ENCODE data around the gene EPHA10.
"Not testable (repeated sequence)": the region's sequence is repeated elsewhere in the genome, so short reads cannot be mapped to it uniquely, and the experiment has no call there.

Gene EPHA10

GRCh38 chr1:37717631-37718030, 47.3 kb downstream of the EPHA10 start:
- no peak for DNase-seq (ENCODE audit: low read depth, low spot score)

GRCh38 chr1:37716321-37716720, 48.6 kb downstream of the EPHA10 start:
- no peak for DNase-seq (ENCODE audit: low read depth, low spot score)

DNA sequence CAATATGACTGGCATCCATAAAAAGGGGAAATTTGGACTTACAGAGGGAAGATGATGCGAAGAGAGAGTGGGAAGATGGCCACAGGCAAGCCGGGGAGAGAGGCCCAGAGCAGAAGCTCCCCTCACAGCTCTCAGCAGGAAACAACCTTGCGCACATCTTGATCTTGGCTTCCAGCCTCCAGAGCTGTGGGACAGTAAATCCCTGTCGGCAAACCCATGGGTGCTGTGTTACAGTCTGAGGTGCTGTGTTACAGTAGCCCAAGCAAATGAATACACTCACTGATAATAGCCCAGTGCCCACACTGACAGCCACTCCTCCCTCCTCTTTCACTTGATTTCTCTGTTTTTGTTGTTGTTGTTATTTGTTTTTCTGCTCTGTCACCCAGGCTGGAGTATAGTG, 50.2 kb downstream of the EPHA10 start:
- no peak for DNase-seq (ENCODE audit: low read depth, low spot score)

DNA sequence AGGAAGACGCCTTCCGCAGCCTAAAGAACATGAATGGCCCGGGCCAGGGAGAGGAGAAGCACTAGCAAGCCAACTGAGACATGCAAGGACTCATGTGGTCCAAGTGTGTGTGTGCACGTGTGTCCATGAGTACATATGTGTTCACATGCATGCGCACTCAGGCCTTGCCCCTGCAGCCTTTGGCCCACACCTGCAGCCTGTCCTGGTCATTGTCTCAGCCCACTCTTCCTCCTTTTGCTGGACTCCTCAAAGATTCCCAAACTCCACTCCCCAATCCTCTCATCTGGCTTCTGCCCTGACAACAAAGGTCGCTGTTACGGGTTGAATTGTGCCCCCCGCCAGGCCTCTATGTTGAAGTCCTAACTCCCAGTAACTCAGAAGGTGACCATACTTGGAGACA, 50.7 kb downstream of the EPHA10 start:
- no peak for DNase-seq (ENCODE audit: low read depth, low spot score)

- no peak for DNase-seq (ENCODE audit: low read depth, low spot score)
Observed at GRCh38 chr1:37708471-37708870, 56.4 kb downstream of the EPHA10 start.

- no peak for DNase-seq (ENCODE audit: low read depth, low spot score)
Observed at GRCh38 chr1:37705399-37705798, 59.5 kb downstream of the EPHA10 start.

DNA sequence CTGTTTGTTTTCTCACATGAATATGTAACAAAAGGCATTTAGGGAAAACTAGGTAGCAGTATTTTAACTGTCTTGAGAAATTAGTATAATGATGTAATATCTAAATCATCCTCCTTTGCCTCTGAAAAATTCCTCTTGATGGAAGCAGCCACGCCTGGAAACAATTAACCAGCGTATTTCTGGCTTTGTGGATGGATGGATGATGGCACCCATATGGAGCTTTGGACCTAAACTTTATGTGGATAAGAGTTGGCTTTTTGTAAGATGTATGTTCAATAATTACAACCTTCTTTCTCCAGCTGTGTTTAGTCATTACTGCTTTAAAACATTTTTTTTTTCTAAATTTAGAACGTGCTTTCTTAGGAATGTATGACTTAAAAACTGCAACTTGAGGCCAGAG, 60.0 kb downstream of the EPHA10 start:
- no peak for DNase-seq (ENCODE audit: low read depth, low spot score)

DNA sequence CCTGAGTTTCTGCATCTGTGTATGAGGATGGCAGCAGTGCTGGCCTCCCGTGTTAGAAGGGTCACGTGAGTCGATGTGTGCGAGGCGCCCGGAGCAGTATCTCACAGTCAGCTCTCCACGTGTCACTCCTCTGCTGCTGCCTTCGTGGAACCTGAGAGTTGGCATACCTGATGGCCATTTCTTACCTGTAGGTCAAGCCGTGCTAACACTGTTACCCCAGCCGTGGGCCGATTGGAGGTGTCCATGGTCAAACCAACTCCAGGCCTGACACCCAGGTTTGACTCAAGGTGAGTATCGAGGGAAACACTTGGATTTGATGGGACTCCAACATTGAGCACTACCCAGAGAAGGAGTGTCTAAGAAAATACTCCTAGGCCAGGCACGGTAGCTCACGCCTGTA, 61.9 kb downstream of the EPHA10 start:
- no peak for DNase-seq (ENCODE audit: low read depth, low spot score)

GRCh38 chr1:37701051-37701450, 63.9 kb downstream of the EPHA10 start:
- DNase-seq (ENCODE audit: low read depth, low spot score) = no peak

- DNase-seq (ENCODE audit: low read depth, low spot score) = no peak
Observed at GRCh38 chr1:37699147-37699546, 65.8 kb downstream of the EPHA10 start.

DNA sequence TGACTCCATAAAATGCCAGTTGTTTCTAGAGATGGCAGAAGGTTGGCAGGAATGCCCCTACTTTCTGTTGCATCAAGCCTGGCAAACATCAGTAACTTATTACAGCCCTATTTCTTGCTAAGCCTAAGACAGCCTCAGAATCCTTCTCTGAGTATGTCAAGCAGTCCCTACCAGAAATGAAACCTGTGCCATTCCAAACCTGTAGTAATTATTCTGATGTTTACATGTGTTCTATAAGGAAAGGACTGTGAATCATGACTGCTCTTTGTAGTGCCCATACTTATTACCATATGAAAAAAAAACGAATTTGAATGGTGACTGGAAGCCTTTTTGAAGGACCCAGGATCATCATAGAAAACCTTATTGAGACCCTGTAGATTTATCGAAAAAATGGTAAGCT, 67.2 kb downstream of the EPHA10 start:
- no peak for DNase-seq (ENCODE audit: low read depth, low spot score)

GRCh38 chr1:37697090-37697489, 67.8 kb downstream of the EPHA10 start:
- DNase-seq (ENCODE audit: low read depth, low spot score) = no peak

- no peak for DNase-seq (ENCODE audit: low read depth, low spot score)
Observed at GRCh38 chr1:37692834-37693175, 72.1 kb downstream of the EPHA10 start.

GRCh38 chr1:37692078-37692833, 72.7 kb downstream of the EPHA10 start, which contains the start of gene CDCA8:
Gene CDCA8, plus strand, starts transcription at chr1:37692516. Its CDS starts 175 bp downstream, at chr1:37692691.
- peak; percentile 99 for DNase-seq (ENCODE audit: low read depth, low spot score)

DNA sequence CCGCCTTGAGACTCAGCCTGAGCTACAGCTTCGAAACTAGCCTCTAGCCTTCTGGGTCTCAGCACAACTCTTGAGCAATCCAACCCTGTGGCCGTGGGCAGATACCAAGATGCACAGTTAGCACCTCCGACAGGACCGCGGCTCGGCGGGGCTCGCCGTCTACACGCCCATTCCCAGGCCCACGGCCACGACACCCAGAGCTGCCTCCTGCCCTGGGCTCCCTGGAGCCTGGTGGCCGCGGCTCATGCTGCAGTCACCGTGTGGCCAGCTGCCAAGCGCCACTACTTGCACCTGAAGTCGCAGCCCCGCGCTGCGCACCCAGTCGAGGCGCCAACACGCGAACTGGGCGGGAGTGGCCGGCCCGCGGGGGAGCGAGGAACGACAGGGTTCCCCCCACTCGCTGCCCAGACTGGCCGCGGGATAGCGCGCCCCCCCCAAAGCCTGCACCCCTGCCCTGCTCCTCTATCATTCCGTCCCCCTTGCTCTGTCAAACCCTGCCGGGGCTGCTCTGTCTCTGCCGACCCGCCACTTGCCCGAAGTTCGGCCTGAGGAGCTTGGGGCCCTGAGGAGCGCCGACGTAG, 73.3 kb downstream of the EPHA10 start:
- DNase-seq (ENCODE audit: low read depth, low spot score) = peak; percentile 52

GRCh38 chr1:37688926-37689325, 76.0 kb downstream of the EPHA10 start:
- no peak for DNase-seq (ENCODE audit: low read depth, low spot score)

DNA sequence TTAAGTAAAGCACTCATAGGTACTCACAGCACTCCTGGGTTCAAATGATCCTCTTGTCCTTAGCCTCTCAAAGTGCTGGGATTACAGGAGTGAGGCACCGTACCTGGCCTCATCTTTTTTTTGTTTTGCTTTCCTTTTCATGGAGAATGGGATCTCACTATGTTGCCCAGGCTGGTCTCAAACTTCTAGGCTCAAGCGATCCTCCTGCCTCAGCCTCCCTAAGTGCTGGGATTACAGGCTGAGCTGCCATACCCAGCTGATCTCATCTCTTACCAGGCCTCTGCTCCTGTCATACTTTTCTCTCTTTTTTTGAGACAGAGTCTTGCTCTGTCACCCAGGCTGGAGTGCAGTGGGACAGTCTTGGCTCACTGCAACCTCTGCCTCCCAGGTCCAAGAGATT, 77.2 kb downstream of the EPHA10 start:
- not testable (repeated sequence) for DNase-seq (ENCODE audit: low read depth, low spot score)

- no peak for DNase-seq (ENCODE audit: low read depth, low spot score)
Observed at GRCh38 chr1:37685722-37686121, 79.2 kb downstream of the EPHA10 start.

GRCh38 chr1:37684182-37684581, 80.7 kb downstream of the EPHA10 start:
- DNase-seq (ENCODE audit: low read depth, low spot score) = not testable (repeated sequence)

DNA sequence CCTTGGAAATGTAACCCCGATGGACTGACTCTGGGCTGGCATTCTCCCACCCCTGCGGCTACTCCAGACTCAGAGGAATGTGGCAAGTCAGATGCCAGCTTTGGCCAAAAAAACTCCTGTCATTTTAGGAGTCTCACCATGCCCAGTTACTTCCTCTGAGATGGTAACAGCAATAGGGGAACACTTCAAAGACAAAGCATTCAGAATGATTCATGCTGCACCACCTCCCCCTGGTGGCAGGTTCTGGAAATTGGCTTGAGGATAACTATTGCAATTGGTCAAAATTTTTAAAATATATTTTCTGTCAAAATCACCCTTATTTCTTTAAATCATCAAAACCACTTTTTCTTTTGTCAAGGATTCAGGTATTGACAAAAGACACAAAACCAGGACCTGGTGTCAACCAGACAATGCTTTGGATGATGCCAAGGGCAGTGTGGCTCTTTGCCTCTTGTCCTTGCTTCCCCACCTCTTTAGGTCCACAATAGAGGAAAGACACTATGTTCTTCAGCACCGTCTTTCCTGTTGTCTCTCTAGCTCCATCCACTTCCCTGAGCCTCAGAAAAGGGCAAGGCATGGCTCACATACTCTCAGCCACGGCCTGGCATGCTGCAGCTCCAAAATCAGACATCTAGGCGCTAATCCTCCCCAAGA, 82.5 kb downstream of the EPHA10 start:
- peak; percentile 61 for DNase-seq (ENCODE audit: low read depth, low spot score)

DNA sequence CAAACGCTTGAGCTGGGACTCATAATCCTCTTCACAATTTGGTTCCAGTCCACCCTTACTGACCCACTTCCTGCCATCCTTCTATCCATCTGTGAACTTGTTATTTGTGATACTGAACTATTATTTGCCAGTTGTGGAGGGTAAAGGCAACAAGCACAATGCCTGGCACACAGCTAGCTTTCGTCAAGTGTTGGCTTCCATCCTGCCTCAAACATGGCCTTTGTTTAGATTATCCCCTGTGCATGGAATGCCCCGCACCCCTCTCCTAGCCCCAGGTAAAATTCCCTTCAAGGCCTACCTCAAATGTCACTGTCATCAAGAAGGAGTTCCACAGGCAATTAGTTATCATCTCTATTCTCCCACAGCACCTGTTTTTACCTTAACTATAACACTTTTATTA, 84.0 kb downstream of the EPHA10 start:
- DNase-seq (ENCODE audit: low read depth, low spot score) = no peak

GRCh38 chr1:37677808-37678207, 87.1 kb downstream of the EPHA10 start:
- no peak for DNase-seq (ENCODE audit: low read depth, low spot score)

DNA sequence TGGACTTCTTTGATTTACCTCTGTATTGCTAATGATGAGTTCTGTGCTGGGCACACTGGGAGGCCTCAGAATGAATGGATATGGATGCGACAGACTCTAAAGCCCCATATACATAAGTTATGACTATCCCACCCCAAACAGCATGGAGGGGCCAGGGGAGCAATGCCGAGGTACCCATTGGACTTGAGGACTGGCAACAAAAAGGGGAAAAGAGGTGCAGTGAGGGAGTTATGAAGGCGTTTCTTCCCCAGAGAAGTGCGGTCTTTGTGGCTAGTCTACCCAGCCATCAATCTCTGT, 87.8 kb downstream of the EPHA10 start:
- DNase-seq (ENCODE audit: low read depth, low spot score) = no peak

Measured in ELF-1 (cell line).